HCT116 (cell line): ENCODE results near the gene COX10.

Experiments used
- CBX3 ChIP-seq: IDR thresholded peaks from 2 replicates; pipeline ENCODE4 v1.6.1; 2012; ENCODE audit warnings: low read depth
- EZH2 ChIP-seq: fragments of 200-600 bp; sonication (generic); IDR thresholded peaks from 2 replicates; pipeline ENCODE4 v1.6.1; 2017; ENCODE audit warnings: antibody characterized with exemption, mixed run types
- EZH2phosphoT487 ChIP-seq: fragments of 200-600 bp; IDR thresholded peaks from 2 replicates; pipeline ENCODE4 v1.6.1; 2018; ENCODE audit warnings: antibody characterized with exemption, borderline replicate concordance
- FOSL1 ChIP-seq: IDR thresholded peaks from 2 replicates; pipeline ENCODE4 v1.6.1; 2012; ENCODE audit warnings: low read depth
- POLR2A ChIP-seq: IDR thresholded peaks from 2 replicates; pipeline ENCODE4 v1.7.0; 2011; ENCODE audit warnings: borderline replicate concordance; ENCODE audit not compliant: insufficient read depth, insufficient read length; ENCODE audit errors: extremely low read depth
- POLR2AphosphoS5 ChIP-seq: IDR thresholded peaks from 2 replicates; pipeline ENCODE4 v1.6.1; 2011; ENCODE audit warnings: mild to moderate bottlenecking, low read depth, low read length, moderate library complexity
- RAD21 ChIP-seq: IDR thresholded peaks from 2 replicates; pipeline ENCODE4 v1.6.1; 2012; ENCODE audit warnings: low read depth, mild to moderate bottlenecking
- SP1 ChIP-seq: IDR thresholded peaks from 2 replicates; pipeline ENCODE4 v1.6.1; 2012; ENCODE audit warnings: low read depth
- TF ChIP-seq, protein P1 (sequence below), 3 experiments: fragments of 200-600 bp in 1 of 3; sonication (generic) in 1 of 3; IDR thresholded peaks in 2 of 3; conservative IDR thresholded peaks in 1 of 3; 2 replicates each; pipeline ENCODE4 v1.5.1; 2012 to 2017; ENCODE audit warnings: low read depth in 2 of 3, low read length in 2 of 3, antibody characterized with exemption in 1 of 3, borderline replicate concordance in 1 of 3, control low read depth in 1 of 3, mild to moderate bottlenecking in 1 of 3, mixed read lengths in 1 of 3, mixed run types in 1 of 3, moderate library complexity in 1 of 3; ENCODE audit not compliant: insufficient read depth in 1 of 3
- TF ChIP-seq, protein P2 (sequence below): IDR thresholded peaks from 2 replicates; pipeline ENCODE4 v1.6.1; 2012

DNA sequence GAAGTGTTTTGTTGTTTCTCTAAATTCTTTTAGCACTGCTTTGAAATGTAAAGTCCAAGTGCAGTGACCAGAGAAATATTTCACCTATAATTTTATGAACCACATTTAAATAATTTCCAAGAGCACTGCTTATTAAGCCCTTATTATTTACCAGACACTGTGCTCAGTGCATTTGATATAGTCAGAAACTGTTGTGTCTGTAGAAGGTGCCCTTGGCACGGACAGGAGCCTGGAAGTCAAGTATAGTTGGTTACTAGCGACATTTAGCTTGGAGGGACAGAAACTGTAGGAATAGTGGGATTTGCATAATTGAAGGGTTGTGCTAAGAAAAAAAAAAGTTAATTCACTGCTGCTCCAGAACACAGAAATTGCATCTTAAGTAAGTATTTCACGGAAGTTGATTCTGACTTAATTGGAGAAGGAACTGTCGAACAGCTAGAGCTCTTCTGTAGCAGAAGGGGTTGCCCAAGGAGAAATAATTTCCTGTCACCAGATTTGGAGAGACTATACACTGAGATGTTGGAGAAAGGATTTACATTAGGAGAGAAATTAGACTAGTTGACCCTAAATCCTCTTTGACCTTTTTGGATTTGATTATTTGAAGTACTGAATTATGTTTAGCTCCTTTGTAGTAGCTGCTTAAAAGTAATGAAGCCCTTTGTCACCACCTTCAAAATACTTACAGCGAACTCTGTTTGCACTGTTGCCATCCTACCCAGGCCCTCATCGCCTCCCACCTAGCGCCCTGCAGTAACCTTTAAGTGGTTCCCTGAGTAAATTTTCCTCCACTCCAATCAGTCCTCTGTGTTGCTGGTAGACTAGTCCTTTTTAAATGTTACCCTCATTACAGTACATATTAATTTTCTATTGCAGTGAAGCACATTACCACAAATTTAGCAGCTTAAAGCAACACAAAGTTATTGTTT is 25.6 kb downstream of the COX10 start:
- TF ChIP-seq EZH2 (no peak), CBX3 (no peak), POLR2AphosphoS5 (no peak), EZH2phosphoT487 (no peak), SP1 (no peak), POLR2A (no peak), FOSL1 (no peak), RAD21 (no peak)
- TF ChIP-seq, protein P1, sequence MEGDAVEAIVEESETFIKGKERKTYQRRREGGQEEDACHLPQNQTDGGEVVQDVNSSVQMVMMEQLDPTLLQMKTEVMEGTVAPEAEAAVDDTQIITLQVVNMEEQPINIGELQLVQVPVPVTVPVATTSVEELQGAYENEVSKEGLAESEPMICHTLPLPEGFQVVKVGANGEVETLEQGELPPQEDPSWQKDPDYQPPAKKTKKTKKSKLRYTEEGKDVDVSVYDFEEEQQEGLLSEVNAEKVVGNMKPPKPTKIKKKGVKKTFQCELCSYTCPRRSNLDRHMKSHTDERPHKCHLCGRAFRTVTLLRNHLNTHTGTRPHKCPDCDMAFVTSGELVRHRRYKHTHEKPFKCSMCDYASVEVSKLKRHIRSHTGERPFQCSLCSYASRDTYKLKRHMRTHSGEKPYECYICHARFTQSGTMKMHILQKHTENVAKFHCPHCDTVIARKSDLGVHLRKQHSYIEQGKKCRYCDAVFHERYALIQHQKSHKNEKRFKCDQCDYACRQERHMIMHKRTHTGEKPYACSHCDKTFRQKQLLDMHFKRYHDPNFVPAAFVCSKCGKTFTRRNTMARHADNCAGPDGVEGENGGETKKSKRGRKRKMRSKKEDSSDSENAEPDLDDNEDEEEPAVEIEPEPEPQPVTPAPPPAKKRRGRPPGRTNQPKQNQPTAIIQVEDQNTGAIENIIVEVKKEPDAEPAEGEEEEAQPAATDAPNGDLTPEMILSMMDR (IDR thresholded peaks at IDR 0.05 in 2 of 3, conservative IDR thresholded peaks at IDR 0.05 in 1 of 3; ENCODE audit: borderline replicate concordance in 1 of 3, insufficient read depth in 1 of 3, low read depth in 2 of 3, low read length in 2 of 3), result no peak
- TF ChIP-seq, protein P2, sequence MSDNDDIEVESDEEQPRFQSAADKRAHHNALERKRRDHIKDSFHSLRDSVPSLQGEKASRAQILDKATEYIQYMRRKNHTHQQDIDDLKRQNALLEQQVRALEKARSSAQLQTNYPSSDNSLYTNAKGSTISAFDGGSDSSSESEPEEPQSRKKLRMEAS, result no peak
